A673 (cell line): Measurements from ENCODE around the gene FNDC3B. TPM values are rescaled to one million over a fixed set of nuclear protein-coding genes. Genes with fewer than 3 reads are reported as not detected.
"Not testable (repeated sequence)": the region's sequence is repeated elsewhere in the genome, so short reads cannot be mapped to it uniquely, and the experiment has no call there.

Experiments
- BruUV-seq: library from RNA; stranded (reverse); fragments of 400-500 nt; replicated peaks from 2 replicates; lab custom pipeline; 2021; lab: Mats Ljungman, UMichigan
- CTCF ChIA-PET: fragments of 300-600 bp; sonication (Branson Sonifier 250); formaldehyde crosslinking; loops from one replicate; lab custom pipeline; 2022; ENCODE audit warnings: antibody characterized with exemption; lab: Charles Lee
- POLR2A ChIA-PET: fragments of 300-600 bp; sonication (Branson Sonifier 250); formaldehyde crosslinking; loops from one replicate; lab custom pipeline; 2022; ENCODE audit warnings: antibody characterized with exemption; ENCODE audit not compliant: low non-redundant PET; lab: Charles Lee
- DNase-seq: peaks from one replicate; pipeline ENCODE4 v3.0.0-alpha.2; 2015; ENCODE audit warnings: low spot score
- H3K27ac ChIP-seq: fragments of 200-600 bp; sonication (generic); 2 replicates; pipeline ENCODE4 v1.5.1; 2016; ENCODE audit warnings: mixed run types, low read depth, mild to moderate bottlenecking, mixed read lengths, antibody characterized with exemption, low read length; ENCODE audit not compliant: poor library complexity, severe bottlenecking
- H3K27me3 ChIP-seq: fragments of 200-600 bp; sonication (generic); replicated peaks from 2 replicates; pipeline ENCODE4 v1.6.1; 2017; ENCODE audit warnings: mixed run types, low read depth, mild to moderate bottlenecking, mixed read lengths, antibody characterized with exemption, low read length; ENCODE audit not compliant: insufficient read depth, poor library complexity
- H3K36me3 ChIP-seq: fragments of 200-600 bp; sonication (generic); 2 replicates; pipeline ENCODE4 v1.6.1; 2016; ENCODE audit warnings: mixed run types, mild to moderate bottlenecking, mixed read lengths, antibody characterized with exemption, low read length; ENCODE audit not compliant: insufficient read depth, poor library complexity, severe bottlenecking
- H3K4me1 ChIP-seq: fragments of 200-600 bp; sonication (generic); 2 replicates; pipeline ENCODE4 v1.6.1; 2017; ENCODE audit warnings: mixed run types, mild to moderate bottlenecking, mixed read lengths, antibody characterized with exemption, low read length; ENCODE audit not compliant: insufficient read depth, poor library complexity, severe bottlenecking
- H3K4me3 ChIP-seq: fragments of 200-600 bp; sonication (generic); 2 replicates; pipeline ENCODE4 v1.5.1; 2016; ENCODE audit warnings: low read depth, mixed run types, mild to moderate bottlenecking, mixed read lengths, low read length; ENCODE audit not compliant: poor library complexity, severe bottlenecking
- H3K9me3 ChIP-seq: fragments of 200-600 bp; sonication (generic); 2 replicates; pipeline ENCODE4 v1.6.1; 2016; ENCODE audit warnings: mixed run types, low read depth, mild to moderate bottlenecking, mixed read lengths, antibody characterized with exemption, low read length; ENCODE audit not compliant: poor library complexity, severe bottlenecking
- EZH2 ChIP-seq: fragments of 200-600 bp; sonication (generic); IDR thresholded peaks from 2 replicates; pipeline ENCODE4 v1.6.1; 2017; ENCODE audit warnings: borderline replicate concordance, low read depth, mild to moderate bottlenecking, mixed read lengths, antibody characterized with exemption, low read length; ENCODE audit not compliant: poor library complexity, severe bottlenecking
- intact Hi-C: fragments of 100-400 bp; cut with micrococcal nuclease; formaldehyde crosslinking; loops from one replicate; pipeline ENCODE4 v1.10.0; 2022; ENCODE audit not compliant: unreplicated experiment
- total RNA-seq: library from RNA; stranded (reverse); gene quantifications from 2 replicates; pipeline ENCODE4 v1.2.3, GENCODE V29; 2021
- TF ChIP-seq, protein P1 (sequence below): fragments of 300-800, 200-600 bp; sonication (generic); conservative IDR thresholded peaks from 2 replicates; pipeline ENCODE4 v1.5.1; 2017; ENCODE audit warnings: low read depth, mild to moderate bottlenecking, antibody characterized with exemption, low read length, moderate library complexity, mixed read lengths

The FNDC3B gene
- total RNA-seq, 1 experiment from 2014 or later, result 50.8 TPM

DNA sequence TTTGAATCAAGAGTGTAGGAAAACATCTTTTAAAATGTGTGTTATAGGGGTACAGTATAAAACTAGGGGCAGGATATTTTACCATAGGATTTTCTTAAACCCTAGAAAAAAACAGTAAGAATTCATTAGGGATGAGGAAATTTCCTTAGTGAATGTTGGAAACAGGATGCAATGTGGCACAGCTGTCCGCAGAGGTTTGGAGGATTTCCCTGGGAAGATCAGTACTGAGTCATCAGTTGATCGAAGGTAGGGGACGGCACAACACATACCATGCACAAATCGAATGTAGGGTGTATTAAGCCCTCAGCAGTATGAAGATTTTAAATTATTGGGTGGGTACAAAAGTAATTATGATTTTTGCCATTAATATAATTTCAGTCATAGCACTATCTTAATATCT lies 49.9 kb downstream of the FNDC3B start:
- no peak for DNase-seq
- Histone ChIP-seq H3K27me3 (no peaks in the 10 kb centered on the region), H3K9me3 (no peaks in the 10 kb centered on the region), H3K4me3 (no peak overlapping the region), H3K36me3 (no peaks in the 10 kb centered on the region), H3K27ac (no peak overlapping the region), H3K4me1 (peaks cover 39% of the 10 kb centered on the region)
- intact Hi-C loops, result no loop called here
- POLR2A ChIA-PET, result no interaction called here
- CTCF ChIA-PET, result no interaction called here
- TF ChIP-seq, protein P1, sequence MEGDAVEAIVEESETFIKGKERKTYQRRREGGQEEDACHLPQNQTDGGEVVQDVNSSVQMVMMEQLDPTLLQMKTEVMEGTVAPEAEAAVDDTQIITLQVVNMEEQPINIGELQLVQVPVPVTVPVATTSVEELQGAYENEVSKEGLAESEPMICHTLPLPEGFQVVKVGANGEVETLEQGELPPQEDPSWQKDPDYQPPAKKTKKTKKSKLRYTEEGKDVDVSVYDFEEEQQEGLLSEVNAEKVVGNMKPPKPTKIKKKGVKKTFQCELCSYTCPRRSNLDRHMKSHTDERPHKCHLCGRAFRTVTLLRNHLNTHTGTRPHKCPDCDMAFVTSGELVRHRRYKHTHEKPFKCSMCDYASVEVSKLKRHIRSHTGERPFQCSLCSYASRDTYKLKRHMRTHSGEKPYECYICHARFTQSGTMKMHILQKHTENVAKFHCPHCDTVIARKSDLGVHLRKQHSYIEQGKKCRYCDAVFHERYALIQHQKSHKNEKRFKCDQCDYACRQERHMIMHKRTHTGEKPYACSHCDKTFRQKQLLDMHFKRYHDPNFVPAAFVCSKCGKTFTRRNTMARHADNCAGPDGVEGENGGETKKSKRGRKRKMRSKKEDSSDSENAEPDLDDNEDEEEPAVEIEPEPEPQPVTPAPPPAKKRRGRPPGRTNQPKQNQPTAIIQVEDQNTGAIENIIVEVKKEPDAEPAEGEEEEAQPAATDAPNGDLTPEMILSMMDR, result no peak
- BruUV-seq, result no TSS peak

DNA sequence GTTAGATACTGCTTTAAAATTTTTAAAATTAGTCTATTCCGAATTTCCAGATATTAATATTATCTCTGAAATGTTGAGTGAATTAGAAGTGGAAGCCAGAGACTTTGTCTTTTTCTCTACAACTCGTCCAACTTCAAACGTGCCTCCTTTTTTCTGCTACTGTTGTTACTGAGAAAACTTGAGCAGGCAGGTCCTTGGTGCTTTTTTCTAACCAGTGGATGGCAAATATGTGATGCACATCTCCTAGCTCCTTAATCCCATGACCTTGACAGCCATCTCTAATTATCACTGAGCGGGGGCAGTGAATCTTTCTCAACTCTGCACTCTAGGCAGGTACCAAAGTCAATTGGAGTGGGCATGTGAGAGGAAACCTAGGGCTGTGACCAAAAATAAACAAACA lies 50.7 kb downstream of the FNDC3B start:
- ChIA-PET CTCF (no interaction called here), POLR2A (no interaction called here)
- H3K27me3 ChIP-seq, result no peaks in the 10 kb centered on the region
- intact Hi-C loops, result no loop called here
- no peak overlapping the region for H3K4me3 ChIP-seq
- no peaks in the 10 kb centered on the region for H3K36me3 ChIP-seq
- no peaks in the 10 kb centered on the region for H3K9me3 ChIP-seq
- no peak overlapping the region for H3K27ac ChIP-seq
- no peak for TF ChIP-seq EZH2
- TF ChIP-seq, protein P1, result no peak
- no TSS peak for BruUV-seq
- H3K4me1 ChIP-seq, result peaks cover 39% of the 10 kb centered on the region
- DNase-seq, result no peak

DNA sequence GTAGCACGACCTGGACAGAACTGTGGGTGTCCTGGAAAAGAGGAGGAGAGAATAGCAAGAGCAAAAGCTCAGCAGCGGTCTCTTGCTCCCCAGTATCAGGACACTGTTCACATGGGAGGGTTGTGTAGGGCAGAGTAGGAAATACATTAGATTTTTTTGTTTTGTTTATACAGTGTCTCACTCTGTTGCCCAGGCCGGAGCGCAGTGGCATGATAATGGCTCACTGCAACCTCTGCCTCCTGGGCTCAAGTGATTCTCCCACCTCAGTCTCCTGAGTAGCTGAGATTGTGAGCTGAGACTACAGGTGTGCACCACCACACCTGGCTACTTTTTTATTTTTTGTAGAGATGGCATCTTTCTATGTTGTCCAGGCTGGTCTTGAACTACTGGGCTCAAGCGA lies 53.3 kb downstream of the FNDC3B start:
- H3K4me1 ChIP-seq, result peaks cover 34% of the 10 kb centered on the region
- CTCF ChIA-PET, result no interaction called here
- POLR2A ChIA-PET, result no interaction called here

DNA sequence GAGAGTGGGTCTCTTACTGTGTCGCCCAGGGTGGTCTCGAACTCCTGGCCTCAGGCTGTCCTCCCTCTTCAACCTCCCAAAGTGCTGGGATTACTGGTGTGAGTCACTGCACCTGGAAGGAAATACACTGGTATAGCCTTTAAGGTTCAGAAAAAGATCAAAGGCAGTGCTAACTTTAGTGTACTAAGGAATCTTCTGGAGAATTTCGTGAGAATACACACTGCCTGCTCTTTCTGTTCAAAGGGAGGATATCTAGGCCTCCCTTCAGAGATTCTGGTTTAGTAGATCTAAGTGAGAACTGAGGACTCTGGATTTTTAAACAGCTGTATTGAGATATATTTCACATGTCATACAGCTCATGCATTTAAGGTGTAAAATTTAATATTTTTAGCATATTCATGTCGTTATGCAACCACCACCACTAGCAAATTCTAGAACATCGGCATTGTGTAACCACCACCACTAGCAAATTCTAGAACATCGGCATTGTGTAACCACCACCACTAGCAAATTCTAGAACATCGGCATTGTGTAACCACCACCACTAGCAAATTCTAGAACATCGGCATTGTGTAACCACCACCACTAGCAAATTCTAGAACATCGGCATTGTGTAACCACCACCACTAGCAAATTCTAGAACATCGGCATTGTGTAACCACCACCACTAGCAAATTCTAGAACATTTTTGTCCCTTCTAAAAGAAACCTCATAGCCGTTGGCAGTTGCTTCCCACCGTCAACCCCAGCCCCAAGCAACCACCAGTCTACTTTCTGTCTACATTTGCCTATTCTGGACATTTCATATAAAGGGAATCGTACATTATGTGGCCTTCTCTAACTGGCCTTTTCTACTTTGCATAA lies 54.4 kb downstream of the FNDC3B start:
- H3K27me3 ChIP-seq, H3K27ac ChIP-seq, H3K9me3 ChIP-seq, H3K36me3 ChIP-seq, CTCF ChIA-PET, BruUV-seq, POLR2A ChIA-PET, intact Hi-C loops, H3K4me3 ChIP-seq, DNase-seq: not testable (repeated sequence)
- peaks cover 25% of the 10 kb centered on the region for H3K4me1 ChIP-seq

More for the DNA sequence above, 53.3 kb downstream of the FNDC3B start:
- no peak for DNase-seq
- no peaks in the 10 kb centered on the region for H3K27me3 ChIP-seq
- H3K36me3 ChIP-seq, result no peaks in the 10 kb centered on the region
- intact Hi-C loops, result no loop called here
- no peak overlapping the region for H3K27ac ChIP-seq
- H3K9me3 ChIP-seq, result no peaks in the 10 kb centered on the region
- TF ChIP-seq, protein P1, result no peak
- no peak for TF ChIP-seq EZH2
- no TSS peak for BruUV-seq
- H3K4me3 ChIP-seq, result no peak overlapping the region
